Lung (tissue), 12 donors: ENCODE data around the gene HDLBP. TPM values are rescaled to one million over a fixed set of nuclear protein-coding genes. Genes with fewer than 3 reads are reported as not detected.

Source experiments
- ATAC-seq: fragments of 200-7000 bp; cut with Tn5 transposase; one replicate; pipeline ENCODE4 v1.9.1; 2020; ENCODE audit warnings: moderate number of reproducible peaks; ENCODE audit not compliant: insufficient read depth, low FRiP score
- DNase-seq, 3 donors: peaks; one replicate each; pipeline ENCODE4 v3.0.0-alpha.2; 2013 to 2017
- H3K27ac ChIP-seq, 2 donors: one replicate each; pipeline ENCODE4 v1.5.1; 2013; ENCODE audit warnings: mild to moderate bottlenecking in 2 of 2, moderate library complexity in 2 of 2, control low read depth in 1 of 2, inconsistent platforms in 1 of 2, low read depth in 1 of 2, low read length in 1 of 2
- H3K27me3 ChIP-seq, 3 donors: one replicate each; pipeline ENCODE4 v1.5.1; 2013; ENCODE audit warnings: low read length in 2 of 3; ENCODE audit not compliant: control insufficient read depth in 3 of 3, insufficient read depth in 3 of 3
- H3K36me3 ChIP-seq, 4 donors: one replicate each; pipeline ENCODE4 v1.5.1; 2013; ENCODE audit warnings: low read length in 4 of 4, mild to moderate bottlenecking in 1 of 4, moderate library complexity in 1 of 4; ENCODE audit not compliant: control insufficient read depth in 4 of 4, insufficient read depth in 4 of 4
- H3K4me1 ChIP-seq, 5 donors: one replicate each; pipeline ENCODE4 v1.5.1; 2013; ENCODE audit warnings: low read length in 5 of 5, mild to moderate bottlenecking in 2 of 5, moderate library complexity in 1 of 5; ENCODE audit not compliant: control insufficient read depth in 5 of 5, insufficient read depth in 5 of 5
- H3K4me3 ChIP-seq: one replicate; pipeline ENCODE4 v1.5.1; 2013; ENCODE audit warnings: mild to moderate bottlenecking, control low read depth, moderate library complexity
- H3K9ac ChIP-seq, 2 donors: one replicate each; pipeline ENCODE4 v1.5.1; 2013; ENCODE audit warnings: low read length in 2 of 2, control low read depth in 1 of 2; ENCODE audit not compliant: insufficient read depth in 1 of 2
- H3K9me3 ChIP-seq, 4 donors: one replicate each; pipeline ENCODE4 v1.5.1; 2013; ENCODE audit warnings: low read length in 3 of 4, mild to moderate bottlenecking in 1 of 4, moderate library complexity in 1 of 4; ENCODE audit not compliant: control insufficient read depth in 4 of 4, insufficient read depth in 3 of 4
- CTCF ChIP-seq: IDR thresholded peaks from 2 replicates; pipeline ENCODE4 v1.5.1; 2012; ENCODE audit warnings: mild to moderate bottlenecking; ENCODE audit errors: control extremely low read depth, extremely low read depth
- WGBS, 2 donors: extraction: QIAGEN DNeasy Blood & Tissue Kit; methylation state at CpG; one replicate each; pipeline ENCODE4 v1.1.7; 2013; 5-methylcytosine and 5-hydroxymethylcytosine counted together
- polyA plus RNA-seq, 2 donors: library from polyadenylated mRNA; stranded (reverse); fragments of 200-250 nt; gene quantifications; one replicate each; pipeline ENCODE4 v1.2.1, GENCODE V29; 2013
- total RNA-seq, 2 donors: library from RNA; depleted of rRNA in 1 of 2; stranded (reverse); fragments of >200 nt in 1 of 2; gene quantifications; one replicate each; pipeline ENCODE4 v1.2.1, GENCODE V29; 2014 to 2021
- donor health status: control.
- donor health status: control.
- donor health status: Bipolar disorder and iron deficiency.
- donor health status: healthy.
- donor health status: DM: yes; HTN: yes; CAD: no.

The HDLBP gene
- total and polyA plus RNA-seq, 4 donors = 165 to 595 (median 316) TPM

- Histone ChIP-seq H3K4me1 (peaks cover 10 to 21% (median 14%) of the 10 kb centered on the region in 5 donors), H3K36me3 (peaks cover 0 to 15% (median 6%) of the 10 kb centered on the region in 4 donors), H3K4me3 (peak overlapping the region; percentile 68), H3K9me3 (no peaks in the 10 kb centered on the region), H3K27me3 (no peaks in the 10 kb centered on the region), H3K9ac (peak overlapping the region; percentile 41 to 78), H3K27ac (peak overlapping the region in 1 of 2 donors; percentile 96)
- ATAC-seq = no peak
- 20 to 36% methylated on average over 5 of the region's 5 CpGs for WGBS, 2 donors
- DNase-seq = peak in 1 of 3 donors; percentile 22
- no peak for TF ChIP-seq CTCF
These were observed 41.4 kb upstream of the HDLBP start for GRCh38 chr2:241356871-241357260.

DNA sequence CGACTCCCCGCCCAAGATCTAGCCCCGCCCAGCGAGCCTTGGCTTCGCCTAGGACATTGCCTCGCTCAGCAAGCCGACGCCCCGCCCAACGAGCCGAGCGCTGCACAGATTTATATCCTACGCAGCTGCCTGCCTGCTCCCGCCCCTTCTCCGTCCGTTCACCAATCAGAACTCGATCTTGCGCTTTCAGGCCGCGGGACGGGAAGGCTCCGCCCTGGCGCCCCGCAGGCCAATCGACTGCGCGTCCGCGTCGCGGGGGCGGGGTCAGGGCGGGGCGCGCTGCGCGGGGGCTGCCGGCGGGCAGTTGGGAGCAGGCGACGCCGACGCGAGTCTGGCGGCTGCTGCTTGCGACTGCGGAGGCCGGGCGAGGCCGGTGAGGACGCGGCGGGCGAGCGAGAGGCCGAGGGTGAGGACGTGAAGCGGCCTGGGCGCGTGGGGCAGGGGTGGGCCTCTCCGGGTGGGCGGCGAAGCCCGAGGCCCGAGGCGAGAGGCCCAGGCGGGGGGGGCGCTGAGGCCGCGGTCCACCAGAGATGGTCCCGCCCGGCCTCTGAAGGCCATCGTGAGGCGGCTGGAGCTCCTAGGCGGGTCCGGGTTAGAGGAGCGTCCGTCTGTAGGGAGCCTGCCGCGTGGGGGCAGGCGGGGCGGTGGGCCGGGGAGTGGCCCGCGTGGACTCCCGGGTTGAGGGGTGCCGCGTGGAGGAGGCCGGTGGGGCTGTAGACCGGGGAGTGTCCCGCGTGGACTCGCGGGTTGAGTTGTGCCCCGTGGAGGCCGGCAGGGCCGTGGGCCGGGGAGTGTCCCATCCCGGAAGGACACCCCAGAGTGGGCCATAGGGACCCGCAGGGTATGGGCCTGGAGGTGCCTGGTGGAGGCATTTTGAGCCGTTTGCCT is 40.8 kb upstream of the HDLBP start, which contains the start of gene FARP2:
FARP2 (plus strand) TSS at position 303 of the 888 bp plus-strand sequence. CDS start 16,823 bp downstream, outside the sequence.
- H3K9ac ChIP-seq = peak within 1 kb of the TSS; percentile 41 to 78
- peak within 1 kb of the TSS; percentile 87 to 96 for H3K27ac ChIP-seq
- H3K4me3 ChIP-seq = peak within 1 kb of the TSS; percentile 68
- H3K27me3 ChIP-seq = no peaks in the 10 kb centered on the region
- WGBS, 2 donors = 1% methylated on average over 81 to 101 of the region's 101 CpGs
- ATAC-seq (peak; percentile 92), DNase-seq (peak; percentile 99)
- peaks cover 0 to 15% (median 11%) of the 10 kb centered on the region in 4 donors for H3K36me3 ChIP-seq
- peaks cover 10 to 21% (median 14%) of the 10 kb centered on the region in 5 donors for H3K4me1 ChIP-seq
- H3K9me3 ChIP-seq = no peaks in the 10 kb centered on the region
- TF ChIP-seq CTCF = no peak

- Histone ChIP-seq H3K4me1 (peaks cover 10 to 27% (median 14%) of the 10 kb centered on the region in 5 donors), H3K27me3 (no peaks in the 10 kb centered on the region), H3K9ac (no peak overlapping the region), H3K27ac (peak overlapping the region; percentile 13 to 48), H3K36me3 (peaks cover 5 to 25% (median 18%) of the 10 kb centered on the region in 4 donors), H3K9me3 (no peaks in the 10 kb centered on the region), H3K4me3 (no peak overlapping the region)
- WGBS, 2 donors = 32 to 56% methylated on average over 26 to 40 of the region's 40 CpGs
- no peak for TF ChIP-seq CTCF
- peak; percentile 36 for ATAC-seq
- peak; percentile 53 to 75 (median 68) for DNase-seq
These were observed 39.5 kb upstream of the HDLBP start for GRCh38 chr2:241354668-241355658.
